Osteocyte (in vitro differentiated cells): ENCODE results near the gene TRAF3. TPM values are rescaled to one million over a fixed set of nuclear protein-coding genes. Genes with fewer than 3 reads are reported as not detected.

Experiments
- DNase-seq: peaks from one replicate; pipeline ENCODE4 v3.0.0; 2021; ENCODE audit warnings: mixed read lengths; ENCODE audit not compliant: unreplicated experiment; ENCODE audit errors: extremely low spot score
- H3K27ac Mint-ChIP-seq: one replicate; pipeline ENCODE4 v1.8.0; 2021; ENCODE audit warnings: mild to moderate bottlenecking, mixed read lengths; ENCODE audit not compliant: unreplicated experiment
- H3K27me3 Mint-ChIP-seq: one replicate; pipeline ENCODE4 v1.8.0; 2021; ENCODE audit warnings: mixed read lengths; ENCODE audit not compliant: unreplicated experiment
- H3K36me3 Mint-ChIP-seq: one replicate; pipeline ENCODE4 v1.8.0; 2021; ENCODE audit warnings: mixed read lengths; ENCODE audit not compliant: unreplicated experiment
- H3K4me1 Mint-ChIP-seq: one replicate; pipeline ENCODE4 v1.8.0; 2021; ENCODE audit warnings: mixed read lengths; ENCODE audit not compliant: unreplicated experiment
- H3K4me3 Mint-ChIP-seq: one replicate; pipeline ENCODE4 v1.8.0; 2021; ENCODE audit warnings: mild to moderate bottlenecking, moderate library complexity, mixed read lengths; ENCODE audit not compliant: unreplicated experiment
- H3K9me3 Mint-ChIP-seq: one replicate; pipeline ENCODE4 v1.8.0; 2021; ENCODE audit warnings: mixed read lengths; ENCODE audit not compliant: unreplicated experiment
- CTCF ChIP-seq: fragments of 200-600 bp; sonication (generic); IDR thresholded peaks from 2 replicates; pipeline ENCODE4 v1.5.0; 2021; ENCODE audit warnings: antibody characterized with exemption, mild to moderate bottlenecking, moderate library complexity
- total RNA-seq: library from RNA; stranded (reverse); gene quantifications from 2 replicates; pipeline ENCODE4 v1.2.1, GENCODE V29; 2021

Gene TRAF3
- total RNA-seq, 1 donor from 2014 or later, result 15.9 TPM

- H3K9me3 Mint-ChIP-seq, result no peaks in the 10 kb centered on the region
- H3K27me3 Mint-ChIP-seq, result no peaks in the 10 kb centered on the region
- DNase-seq, result no peak
- H3K4me1 Mint-ChIP-seq, result peaks cover 17% of the 10 kb centered on the region
- peaks cover 43% of the 10 kb centered on the region for H3K36me3 Mint-ChIP-seq
- H3K4me3 Mint-ChIP-seq, result no peak overlapping the region
- no peak for TF ChIP-seq CTCF
- peak overlapping the region; percentile 79 for H3K27ac Mint-ChIP-seq
Observed at GRCh38 chr14:102952276-102952675, 175.0 kb downstream of the TRAF3 start.

GRCh38 chr14:102953100-102953499 lies 175.9 kb downstream of the TRAF3 start:
- no peak for DNase-seq
- H3K4me3 Mint-ChIP-seq, result no peak overlapping the region

GRCh38 chr14:102954081-102954789 lies 177.0 kb downstream of the TRAF3 start:
- H3K4me1 Mint-ChIP-seq, result peaks cover 17% of the 10 kb centered on the region

More at GRCh38 chr14:102953100-102953499, 175.9 kb downstream of the TRAF3 start:
- no peak for TF ChIP-seq CTCF
- no peaks in the 10 kb centered on the region for H3K9me3 Mint-ChIP-seq
- no peak overlapping the region for H3K27ac Mint-ChIP-seq
- H3K4me1 Mint-ChIP-seq, result peaks cover 17% of the 10 kb centered on the region
- H3K36me3 Mint-ChIP-seq, result peaks cover 49% of the 10 kb centered on the region
- H3K27me3 Mint-ChIP-seq, result no peaks in the 10 kb centered on the region

GRCh38 chr14:102955636-102956408 lies 178.6 kb downstream of the TRAF3 start:
- no peak for DNase-seq
- H3K27me3 Mint-ChIP-seq, result no peaks in the 10 kb centered on the region
- peaks cover 52% of the 10 kb centered on the region for H3K36me3 Mint-ChIP-seq
- no peaks in the 10 kb centered on the region for H3K9me3 Mint-ChIP-seq
- H3K27ac Mint-ChIP-seq, result no peak overlapping the region
- H3K4me3 Mint-ChIP-seq, result no peak overlapping the region
- no peak for TF ChIP-seq CTCF
- H3K4me1 Mint-ChIP-seq, result peaks cover 17% of the 10 kb centered on the region

More at GRCh38 chr14:102954081-102954789, 177.0 kb downstream of the TRAF3 start:
- Mint-ChIP-seq H3K27me3 (no peaks in the 10 kb centered on the region), H3K27ac (no peak overlapping the region), H3K9me3 (no peaks in the 10 kb centered on the region), H3K36me3 (peaks cover 53% of the 10 kb centered on the region), H3K4me3 (no peak overlapping the region)
- no peak for TF ChIP-seq CTCF
- DNase-seq, result no peak

- Mint-ChIP-seq H3K36me3 (peaks cover 53% of the 10 kb centered on the region), H3K27me3 (no peaks in the 10 kb centered on the region), H3K9me3 (no peaks in the 10 kb centered on the region), H3K4me3 (no peak overlapping the region), H3K4me1 (peaks cover 6% of the 10 kb centered on the region), H3K27ac (no peak overlapping the region)
- DNase-seq, result no peak
- no peak for TF ChIP-seq CTCF
Observed at GRCh38 chr14:102957222-102957621, 180.0 kb downstream of the TRAF3 start.
